NB4 (cell line): ENCODE data around the gene MEGF8.

Experiments used
- DNase-seq: peaks from one replicate; pipeline ENCODE4 v3.0.0; 2010; ENCODE audit warnings: low read depth
- H3K4me3 ChIP-seq: one replicate; pipeline ENCODE4 v1.5.1; 2011; ENCODE audit warnings: mild to moderate bottlenecking, low read depth, low read length, moderate library complexity
- MYC ChIP-seq: IDR thresholded peaks from 2 replicates; pipeline ENCODE4 v1.6.1; 2011; ENCODE audit warnings: low read depth, low read length
- POLR2A ChIP-seq: IDR thresholded peaks from 2 replicates; pipeline ENCODE4 v1.6.1; 2011; ENCODE audit warnings: mild to moderate bottlenecking; ENCODE audit not compliant: insufficient read length; ENCODE audit errors: extremely low read depth
- TF ChIP-seq, protein P1 (sequence below): IDR thresholded peaks from 2 replicates; pipeline ENCODE4 v1.6.1; 2011; ENCODE audit warnings: low read depth, low read length
- TF ChIP-seq, protein P2 (sequence below): IDR thresholded peaks from one replicate; pipeline ENCODE4 v1.5.1; 2012; ENCODE audit warnings: low read depth, low read length

Gene MEGF8

DNA sequence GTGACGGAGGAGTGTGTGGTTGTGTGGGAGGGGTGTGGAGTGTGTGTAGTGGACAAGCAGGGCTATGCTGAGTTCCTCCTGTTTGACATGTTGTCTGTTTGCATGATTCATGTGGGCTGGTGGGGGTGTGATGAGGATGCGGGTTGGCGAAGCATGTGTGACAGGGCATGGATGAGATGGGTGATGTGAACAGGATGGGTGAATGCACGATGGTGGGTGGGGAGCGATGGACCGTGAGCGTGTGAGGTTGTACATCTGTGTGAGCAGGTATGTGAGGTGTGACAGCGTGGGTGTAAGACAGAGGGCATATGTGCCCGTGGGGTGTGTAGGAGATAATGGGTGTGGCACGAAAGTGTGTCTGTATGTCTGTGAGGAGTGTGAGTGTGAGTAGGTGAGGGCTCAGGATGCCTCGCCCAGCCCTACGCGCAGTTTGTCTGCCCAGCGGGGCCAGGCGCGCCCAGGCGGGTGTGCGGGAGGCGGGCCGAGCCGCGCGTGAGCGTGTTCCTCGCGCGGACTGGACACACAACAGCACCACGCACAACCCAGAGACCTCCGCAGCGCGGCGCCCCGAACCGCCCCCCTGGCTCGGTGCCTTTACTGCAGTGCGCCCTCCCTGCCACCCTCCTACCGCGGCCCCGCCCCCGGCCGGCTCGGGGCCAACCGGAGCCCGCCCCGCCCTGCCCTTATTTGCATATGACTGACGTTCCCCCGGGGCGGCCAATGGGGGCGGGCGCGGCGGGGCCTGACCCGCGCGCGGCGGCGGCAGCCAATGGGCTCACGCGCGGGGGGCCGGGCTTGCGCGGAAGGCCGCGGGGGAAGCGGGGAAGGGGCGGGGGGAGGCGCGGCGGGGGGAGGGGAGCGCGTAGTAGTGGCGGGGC is 42.0 kb upstream of the MEGF8 start:
- H3K4me3 ChIP-seq, result peak overlapping the region; percentile 16
- TF ChIP-seq, protein P1, sequence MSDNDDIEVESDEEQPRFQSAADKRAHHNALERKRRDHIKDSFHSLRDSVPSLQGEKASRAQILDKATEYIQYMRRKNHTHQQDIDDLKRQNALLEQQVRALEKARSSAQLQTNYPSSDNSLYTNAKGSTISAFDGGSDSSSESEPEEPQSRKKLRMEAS, result no peak
- TF ChIP-seq, protein P2, sequence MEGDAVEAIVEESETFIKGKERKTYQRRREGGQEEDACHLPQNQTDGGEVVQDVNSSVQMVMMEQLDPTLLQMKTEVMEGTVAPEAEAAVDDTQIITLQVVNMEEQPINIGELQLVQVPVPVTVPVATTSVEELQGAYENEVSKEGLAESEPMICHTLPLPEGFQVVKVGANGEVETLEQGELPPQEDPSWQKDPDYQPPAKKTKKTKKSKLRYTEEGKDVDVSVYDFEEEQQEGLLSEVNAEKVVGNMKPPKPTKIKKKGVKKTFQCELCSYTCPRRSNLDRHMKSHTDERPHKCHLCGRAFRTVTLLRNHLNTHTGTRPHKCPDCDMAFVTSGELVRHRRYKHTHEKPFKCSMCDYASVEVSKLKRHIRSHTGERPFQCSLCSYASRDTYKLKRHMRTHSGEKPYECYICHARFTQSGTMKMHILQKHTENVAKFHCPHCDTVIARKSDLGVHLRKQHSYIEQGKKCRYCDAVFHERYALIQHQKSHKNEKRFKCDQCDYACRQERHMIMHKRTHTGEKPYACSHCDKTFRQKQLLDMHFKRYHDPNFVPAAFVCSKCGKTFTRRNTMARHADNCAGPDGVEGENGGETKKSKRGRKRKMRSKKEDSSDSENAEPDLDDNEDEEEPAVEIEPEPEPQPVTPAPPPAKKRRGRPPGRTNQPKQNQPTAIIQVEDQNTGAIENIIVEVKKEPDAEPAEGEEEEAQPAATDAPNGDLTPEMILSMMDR, result no peak
- no peak for TF ChIP-seq MYC
- no peak for TF ChIP-seq POLR2A
- peak; percentile 91 for DNase-seq

DNA sequence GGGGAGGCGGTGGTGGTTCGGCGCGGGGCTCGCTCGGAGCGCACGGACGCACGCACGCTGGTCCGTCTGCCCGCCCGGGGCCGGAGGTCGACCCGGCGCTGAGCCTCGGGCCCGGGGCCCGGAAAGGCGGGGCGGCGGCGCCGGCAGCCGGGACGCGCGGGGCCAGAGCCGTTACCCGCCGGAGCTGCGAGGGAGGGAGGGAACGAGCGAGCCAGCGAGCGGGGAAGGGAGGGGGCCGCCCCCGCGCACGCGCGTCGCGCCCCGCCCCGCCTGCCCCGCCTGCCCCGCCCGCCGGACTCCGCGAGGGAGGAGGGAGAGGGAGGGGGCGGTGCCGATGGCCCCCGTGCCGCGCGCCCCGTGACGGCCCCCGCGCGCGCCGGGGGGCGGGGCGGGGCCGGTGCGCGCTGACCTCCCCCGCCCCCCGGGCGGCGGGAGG is 41.4 kb upstream of the MEGF8 start:
- peak; percentile 74 for DNase-seq
- TF ChIP-seq, protein P1, result no peak
- TF ChIP-seq MYC, result no peak
- peak; percentile 13 for TF ChIP-seq POLR2A
- no peak overlapping the region for H3K4me3 ChIP-seq

DNA sequence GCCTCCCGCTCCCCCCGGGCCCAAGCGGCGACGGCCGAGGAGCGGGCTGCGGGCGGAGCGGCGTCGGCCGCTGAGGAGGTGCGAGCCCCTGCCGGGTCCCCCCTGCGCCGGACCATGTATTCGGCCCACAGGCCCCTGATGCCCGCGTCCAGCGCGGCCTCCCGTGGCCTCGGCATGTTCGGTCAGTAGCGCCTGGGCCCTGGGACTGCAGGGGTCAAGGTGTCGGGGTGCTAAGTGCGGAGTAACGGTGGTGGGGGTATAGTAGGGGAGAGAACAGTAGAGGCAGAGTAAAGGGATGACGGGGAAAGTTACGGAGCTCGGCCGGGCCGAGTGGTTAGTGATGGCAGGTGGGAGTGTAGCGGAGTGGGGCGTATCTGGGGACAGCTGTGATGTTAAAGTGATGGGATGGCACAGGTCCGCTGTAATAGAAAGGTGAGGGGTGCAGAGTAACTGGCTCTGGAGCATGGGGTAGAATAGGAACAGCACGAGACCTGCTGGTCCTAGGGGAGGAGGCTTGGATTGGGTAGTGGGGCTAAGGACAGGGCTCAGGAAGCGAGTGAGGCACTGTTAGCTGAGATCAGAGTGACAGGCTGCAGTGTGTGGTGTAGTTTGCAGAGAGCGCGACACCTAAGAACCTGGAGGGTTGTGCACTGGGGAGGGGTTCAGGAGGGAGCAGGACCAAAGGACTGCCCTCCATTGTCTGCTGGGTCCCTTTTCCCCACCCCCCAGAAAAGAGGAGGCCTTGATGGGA is 40.7 kb upstream of the MEGF8 start:
- H3K4me3 ChIP-seq, result peak overlapping the region; percentile 64
- no peak for DNase-seq
- TF ChIP-seq, protein P2, result no peak
- no peak for TF ChIP-seq POLR2A
- no peak for TF ChIP-seq MYC
- TF ChIP-seq, protein P1, result no peak

DNA sequence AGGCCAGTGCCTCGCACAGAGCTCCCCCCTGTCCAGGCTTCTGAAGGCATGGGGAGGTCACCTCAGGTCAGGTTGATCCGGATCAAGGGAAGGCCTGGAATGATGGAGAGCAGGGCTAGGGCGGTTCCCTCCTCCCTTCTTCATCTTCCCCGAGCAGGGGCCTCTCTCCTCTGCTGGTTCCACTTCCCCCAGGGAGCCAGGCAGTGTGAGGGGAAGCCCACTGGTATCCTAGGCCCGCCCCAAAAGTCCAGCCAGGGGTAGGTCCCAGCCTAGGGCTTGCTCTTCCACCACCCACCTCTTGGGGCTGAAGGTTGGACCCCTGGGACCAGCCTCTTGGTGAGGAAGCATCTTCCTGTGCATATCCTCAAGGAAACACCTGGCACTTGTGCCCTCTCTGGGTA is 39.9 kb upstream of the MEGF8 start:
- no peak for TF ChIP-seq POLR2A
- TF ChIP-seq, protein P1, result no peak
- TF ChIP-seq MYC, result no peak
- TF ChIP-seq, protein P2, result no peak
- H3K4me3 ChIP-seq, result peak overlapping the region; percentile 64
- no peak for DNase-seq

DNA sequence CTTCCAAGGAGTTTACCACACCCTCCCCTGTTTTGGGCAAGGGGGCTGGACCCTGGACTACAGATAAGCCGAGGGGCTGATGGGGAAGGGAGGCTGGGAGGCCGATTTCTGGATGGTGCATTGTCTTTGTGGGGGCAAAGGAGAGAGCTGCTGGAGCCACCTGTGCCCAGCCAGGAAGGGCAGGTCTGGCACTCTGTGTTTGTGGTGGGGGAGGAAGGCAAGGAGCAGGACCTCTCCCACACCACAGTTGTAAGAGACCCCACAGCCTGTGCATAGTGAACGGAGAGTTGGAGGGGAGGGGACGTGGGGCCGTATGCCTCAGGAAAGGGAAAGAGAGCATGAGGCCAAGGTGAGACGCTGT is 39.5 kb upstream of the MEGF8 start:
- H3K4me3 ChIP-seq, result no peak overlapping the region
- TF ChIP-seq, protein P1, result no peak
- no peak for TF ChIP-seq MYC
- no peak for TF ChIP-seq POLR2A
- TF ChIP-seq, protein P2, result no peak
- no peak for DNase-seq
